Tibial nerve (tissue), 4 donors: ENCODE measurements around the gene NCEH1. TPM values are rescaled to one million over a fixed set of nuclear protein-coding genes. Genes with fewer than 3 reads are reported as not detected.
"Not testable (repeated sequence)": the region's sequence is repeated elsewhere in the genome, so short reads cannot be mapped to it uniquely, and the experiment has no call there.

ENCODE experiments used
- DNase-seq, 2 donors: peaks; one replicate each; pipeline ENCODE4 v3.0.0-alpha.2; 2019; ENCODE audit warnings: low spot score in 2 of 2
- H3K27ac ChIP-seq, 4 donors: fragments of 200-600 bp; sonication (generic) in 3 of 4; one replicate each; pipeline ENCODE4 v1.5.1; 2017 to 2019; ENCODE audit warnings: mild to moderate bottlenecking in 1 of 4
- H3K27me3 ChIP-seq, 2 donors: fragments of 200-600 bp; sonication (generic) in 1 of 2; one replicate each; pipeline versions ENCODE4 v1.5.1 to v1.6.0; 2017 to 2019
- H3K36me3 ChIP-seq, 3 donors: fragments of 200-600 bp; sonication (generic); one replicate each; pipeline ENCODE4 v1.5.1; 2018 to 2019
- H3K4me1 ChIP-seq, 4 donors: fragments of 200-600 bp; sonication (generic) in 3 of 4; one replicate each; pipeline ENCODE4 v1.5.1; 2017 to 2019
- H3K4me3 ChIP-seq, 4 donors: fragments of 200-600 bp; sonication (generic) in 3 of 4; one replicate each; pipeline ENCODE4 v1.5.1; 2017 to 2019; ENCODE audit warnings: mild to moderate bottlenecking in 1 of 4, moderate library complexity in 1 of 4
- H3K9me3 ChIP-seq, 4 donors: fragments of 200-600 bp; sonication (generic) in 3 of 4; one replicate each; pipeline ENCODE4 v1.5.1; 2017 to 2019
- CTCF ChIP-seq, 5 experiments: fragments of 200-600 bp in 3 of 5; fragments of 450-650 bp in 2 of 5; sonication (generic) in 3 of 5; IDR thresholded peaks; one replicate each; pipeline ENCODE4 v1.5.1; 2016 to 2019; ENCODE audit warnings: antibody characterized with exemption in 5 of 5, mild to moderate bottlenecking in 3 of 5, moderate library complexity in 2 of 5
- EP300 ChIP-seq, 2 donors: sonication (generic); formaldehyde crosslinking; IDR thresholded peaks; one replicate each; pipeline ENCODE4 v1.6.1; 2017; ENCODE audit warnings: antibody characterized with exemption in 2 of 2, mild to moderate bottlenecking in 1 of 2
- POLR2A ChIP-seq, 2 donors: fragments of 450-650 bp; IDR thresholded peaks; one replicate each; pipeline ENCODE4 v1.6.1; 2017; ENCODE audit warnings: antibody characterized with exemption in 2 of 2, mild to moderate bottlenecking in 2 of 2, moderate library complexity in 2 of 2
- WGBS, 2 donors: methylation state at CpG; one replicate each; pipeline ENCODE4 v1.1.5; 2018; 5-methylcytosine and 5-hydroxymethylcytosine counted together
- total RNA-seq, 4 donors: library from RNA; depleted of rRNA; stranded (reverse); fragments of >200 nt; gene quantifications; one replicate each; pipeline ENCODE4 v1.1.0, GENCODE V29; 2016

The NCEH1 gene
- total RNA-seq, 4 donors from 2014 or later, result 4.3 to 13.5 (median 5.5) TPM

- Histone ChIP-seq H3K36me3 (no peaks in the 10 kb centered on the region), H3K27me3 (no peaks in the 10 kb centered on the region), H3K9me3 (no peaks in the 10 kb centered on the region), H3K27ac (no peak overlapping the region), H3K4me3 (no peak overlapping the region), H3K4me1 (peaks cover 0 to 34% (median 4%) of the 10 kb centered on the region in 4 donors)
- WGBS, 2 donors, result 82 to 83% methylated on average over 2 of the region's 2 CpGs
- no peak for DNase-seq
- no peak for TF ChIP-seq POLR2A (IDR thresholded peaks at IDR 0.05)
- TF ChIP-seq CTCF (IDR thresholded peaks at IDR 0.05), result no peak
- no peak for TF ChIP-seq EP300 (IDR thresholded peaks at IDR 0.05)
Measured at GRCh38 chr3:172707030-172707429, 3.8 kb downstream of the NCEH1 start.

GRCh38 chr3:172705170-172705569 lies 5.7 kb downstream of the NCEH1 start:
- WGBS, 2 donors, result 92 to 98% methylated on average over 4 of the region's 4 CpGs
- TF ChIP-seq EP300 (IDR thresholded peaks at IDR 0.05) (no peak), CTCF (IDR thresholded peaks at IDR 0.05) (no peak), POLR2A (IDR thresholded peaks at IDR 0.05) (no peak)
- no peaks in the 10 kb centered on the region for H3K27me3 ChIP-seq

GRCh38 chr3:172704001-172704400 lies 6.9 kb downstream of the NCEH1 start:
- H3K4me1 ChIP-seq, result peaks cover 0 to 15% (median under 1%) of the 10 kb centered on the region in 4 donors
- no peaks in the 10 kb centered on the region for H3K9me3 ChIP-seq
- TF ChIP-seq POLR2A (IDR thresholded peaks at IDR 0.05) (no peak), CTCF (IDR thresholded peaks at IDR 0.05) (no peak), EP300 (IDR thresholded peaks at IDR 0.05) (no peak)
- no peaks in the 10 kb centered on the region for H3K27me3 ChIP-seq
- no peak overlapping the region for H3K4me3 ChIP-seq
- no peak for DNase-seq
- H3K27ac ChIP-seq, result no peak overlapping the region
- H3K36me3 ChIP-seq, result no peaks in the 10 kb centered on the region
- 21 to 33% methylated on average over 1 of the region's 1 CpG for WGBS, 2 donors

More at GRCh38 chr3:172705170-172705569, 5.7 kb downstream of the NCEH1 start:
- no peaks in the 10 kb centered on the region for H3K36me3 ChIP-seq
- no peak overlapping the region for H3K4me3 ChIP-seq
- H3K27ac ChIP-seq, result no peak overlapping the region
- no peak for DNase-seq
- no peaks in the 10 kb centered on the region for H3K9me3 ChIP-seq
- H3K4me1 ChIP-seq, result peaks cover 0 to 26% (median 4%) of the 10 kb centered on the region in 4 donors

GRCh38 chr3:172702731-172703130 lies 8.1 kb downstream of the NCEH1 start:
- H3K36me3 ChIP-seq, H3K4me1 ChIP-seq, H3K4me3 ChIP-seq, H3K9me3 ChIP-seq, H3K27ac ChIP-seq, H3K27me3 ChIP-seq, DNase-seq: not testable (repeated sequence)
- 90 to 95% methylated on average over 3 of the region's 3 CpGs for WGBS, 2 donors

GRCh38 chr3:172702256-172702655 lies 8.6 kb downstream of the NCEH1 start:
- Histone ChIP-seq H3K27ac (no peak overlapping the region), H3K27me3 (no peaks in the 10 kb centered on the region), H3K9me3 (no peaks in the 10 kb centered on the region), H3K36me3 (no peaks in the 10 kb centered on the region), H3K4me1 (peaks cover 0 to 6% (median 0%) of the 10 kb centered on the region in 4 donors), H3K4me3 (no peak overlapping the region)
- no peak for DNase-seq
- 90 to 94% methylated on average over 3 of the region's 3 CpGs for WGBS, 2 donors
- TF ChIP-seq EP300 (IDR thresholded peaks at IDR 0.05) (no peak), CTCF (IDR thresholded peaks at IDR 0.05) (no peak), POLR2A (IDR thresholded peaks at IDR 0.05) (no peak)

GRCh38 chr3:172701751-172702150 lies 9.1 kb downstream of the NCEH1 start:
- WGBS, 2 donors, result 95 to 97% methylated on average over 3 of the region's 3 CpGs
- no peaks in the 10 kb centered on the region for H3K36me3 ChIP-seq
- H3K4me3 ChIP-seq, result no peak overlapping the region
- peaks cover 0 to under 1% (median 0%) of the 10 kb centered on the region in 4 donors for H3K4me1 ChIP-seq
- DNase-seq, result no peak
- H3K27ac ChIP-seq, result no peak overlapping the region
- H3K9me3 ChIP-seq, result no peaks in the 10 kb centered on the region
- TF ChIP-seq EP300 (IDR thresholded peaks at IDR 0.05) (no peak), POLR2A (IDR thresholded peaks at IDR 0.05) (no peak), CTCF (IDR thresholded peaks at IDR 0.05) (no peak)
- H3K27me3 ChIP-seq, result no peaks in the 10 kb centered on the region
